GM13977 (cell line): Measurements from ENCODE around the gene WEE2.

Experiments used
- DNase-seq: peaks from one replicate; pipeline ENCODE4 v3.0.0; 2012; ENCODE audit warnings: low spot score
- CTCF ChIP-seq: IDR thresholded peaks from 2 replicates; pipeline ENCODE4 v1.5.1; 2012; ENCODE audit warnings: mild to moderate bottlenecking, control low read depth; ENCODE audit not compliant: insufficient read depth; ENCODE audit errors: extremely low read depth, missing control alignments
- in situ Hi-C: fragments of 300-500 bp; cut with MboI; formaldehyde crosslinking; loops from one replicate; pipeline ENCODE4 v1.12.0; 2022; ENCODE audit warnings: low sequenced_read_pairs, low pct_unique_long_range_greater_than_20kb, mixed read lengths, inconsistent platforms; ENCODE audit not compliant: unreplicated experiment

WEE2 gene

DNA sequence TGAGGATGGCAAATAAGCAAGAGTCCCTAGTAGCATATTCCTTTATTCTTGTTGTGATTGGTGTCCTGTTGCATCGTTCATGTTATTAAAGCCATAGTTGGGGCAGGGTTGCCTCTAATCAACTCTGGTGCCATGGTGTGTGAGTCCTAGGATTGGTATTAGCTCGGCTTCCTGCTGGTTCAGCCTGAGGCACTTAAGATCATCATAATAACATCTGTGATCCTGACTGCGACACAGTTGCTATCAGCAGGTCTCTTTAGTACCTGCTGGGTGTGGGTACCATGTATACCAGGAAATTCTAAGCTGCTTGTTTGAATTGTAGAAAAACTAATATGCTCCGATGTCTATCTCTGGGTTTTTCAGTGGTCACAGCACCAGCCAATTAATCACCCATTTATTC lies 1.6 kb downstream of the WEE2 start:
- TF ChIP-seq CTCF = no peak
- in situ Hi-C loops = no loop called here
- no peak for DNase-seq

DNA sequence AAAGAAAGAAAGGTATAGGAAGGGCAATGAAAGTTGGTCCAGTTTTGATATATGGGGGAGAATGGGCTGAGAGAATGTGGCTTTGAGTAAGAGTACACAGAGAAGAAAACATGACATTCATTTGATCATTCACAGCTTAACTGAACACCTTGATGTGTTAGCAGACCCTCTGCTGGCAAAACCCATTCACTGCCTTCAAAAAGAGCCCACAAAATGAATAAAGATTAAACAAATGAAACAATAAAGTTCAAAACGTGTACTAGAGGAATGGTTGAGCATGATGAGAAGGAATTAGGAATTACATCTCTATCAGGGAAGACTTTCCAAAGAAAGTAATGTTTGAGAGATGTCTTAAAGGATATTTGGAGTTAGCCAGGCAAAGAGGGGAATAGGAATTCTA lies 2.1 kb downstream of the WEE2 start:
- in situ Hi-C loops = no loop called here
- TF ChIP-seq CTCF = no peak
- no peak for DNase-seq

DNA sequence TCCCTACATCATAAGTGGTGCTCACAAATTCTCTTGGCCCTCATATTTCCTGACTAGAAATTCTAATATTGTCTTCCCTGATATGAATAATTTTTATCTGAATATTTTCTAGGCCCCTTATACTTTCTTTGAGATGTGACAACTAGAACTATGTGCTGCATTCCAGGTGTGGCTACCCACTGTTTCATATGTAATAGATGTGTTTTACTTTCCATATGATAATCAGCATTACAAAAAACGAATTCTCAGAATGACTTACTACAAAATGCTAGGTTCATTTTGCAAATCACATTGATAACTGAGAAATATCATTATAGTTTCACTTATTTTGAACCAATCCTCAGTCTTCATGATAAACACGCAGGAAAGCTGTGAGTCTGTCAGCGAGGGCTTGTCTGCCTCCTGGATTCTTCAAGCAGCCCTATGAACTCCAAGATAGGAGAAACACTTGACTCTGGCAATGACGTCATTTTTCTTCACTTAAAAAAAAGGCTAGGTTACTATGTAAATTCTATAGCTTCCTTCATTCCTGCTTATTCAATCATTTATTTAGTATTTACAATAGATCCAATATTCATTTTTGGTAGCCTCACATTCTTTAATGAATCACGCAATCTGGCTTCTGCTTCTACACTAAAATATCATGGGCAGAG lies 4.6 kb downstream of the WEE2 start:
- no peak for TF ChIP-seq CTCF
- in situ Hi-C loops = no loop called here
- no peak for DNase-seq

DNA sequence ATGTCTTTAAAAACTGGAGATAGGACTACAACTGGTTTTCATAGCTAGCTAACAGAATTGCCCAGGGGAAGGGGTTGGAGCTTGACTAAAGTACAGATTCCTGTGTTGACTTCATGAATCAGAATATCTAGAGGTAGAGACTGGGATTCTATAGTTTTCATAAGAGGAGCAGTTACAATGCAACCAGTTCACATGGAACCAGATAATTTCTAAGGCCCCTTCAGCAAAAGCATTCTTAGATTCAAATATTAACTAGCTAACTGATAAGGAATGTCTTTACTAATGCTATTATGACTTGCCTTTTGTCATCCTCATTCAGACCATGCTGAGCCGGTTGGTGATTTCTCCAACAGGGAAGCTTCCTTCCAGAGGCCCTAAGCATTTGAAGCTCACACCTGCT lies 5.7 kb downstream of the WEE2 start:
- DNase-seq = no peak
- in situ Hi-C loops = no loop called here
- TF ChIP-seq CTCF = no peak

DNA sequence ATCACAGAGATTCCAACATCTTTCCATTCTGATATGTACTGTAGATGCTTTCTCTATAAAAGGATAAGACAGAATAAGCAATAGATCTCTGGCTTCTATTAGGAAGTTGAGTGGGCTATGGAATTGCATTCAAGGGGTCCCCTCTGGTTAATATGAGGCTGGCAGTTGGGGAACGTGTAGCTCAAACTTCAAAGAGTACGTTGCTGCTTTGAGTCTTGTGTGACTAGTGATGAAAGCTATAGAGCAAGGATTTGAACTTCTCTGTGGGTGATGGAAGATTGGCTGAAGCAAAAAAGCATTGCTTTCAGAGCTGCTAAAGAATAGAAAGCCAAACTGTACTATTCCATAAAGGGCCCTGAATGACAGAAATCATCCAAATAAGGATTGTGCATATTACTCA lies 6.4 kb downstream of the WEE2 start:
- no peak for TF ChIP-seq CTCF
- DNase-seq = no peak
- in situ Hi-C loops = no loop called here

- no peak for DNase-seq
- TF ChIP-seq CTCF = no peak
- in situ Hi-C loops = no loop called here
Measured at GRCh38 chr7:141715018-141715417, 6.9 kb downstream of the WEE2 start.
